ENCODE results near the gene WDR70. TPM values are rescaled to one million over a fixed set of nuclear protein-coding genes. Genes with fewer than 3 reads are reported as not detected.

WDR70 gene
- polyA plus RNA-seq, 1 of the 3 experiments (the other 2 are of a cell fraction): 14.2 TPM

- ChIA-PET CTCF (no interaction called here), POLR2A (no interaction called here)
- H3K4me1 ChIP-seq (ENCODE audit: control insufficient read depth in 1 of 2, insufficient read depth in 2 of 2, low read depth in 1 of 2, low read length in 1 of 2): peaks cover 0 to 28% of the 10 kb centered on the region in 2 experiments; a peak in 2 of 4 replicates
- no peak overlapping the region for H3K27ac ChIP-seq (ENCODE audit: low read depth in 2 of 2, low read length in 1 of 2)
- TF ChIP-seq SIN3A (IDR thresholded peaks at IDR 0.05; ENCODE audit: borderline replicate concordance, low read depth, low read length) (no peak), PBX3 (IDR thresholded peaks at IDR 0.05) (no peak), ZBTB33 (IDR thresholded peaks at IDR 0.05; ENCODE audit: borderline replicate concordance, low read depth) (no peak), EP300 (IDR thresholded peaks at IDR 0.05; ENCODE audit: borderline replicate concordance in 1 of 2, low read depth in 1 of 2, low read length in 1 of 2) (no peak), YY1 (IDR thresholded peaks at IDR 0.05; ENCODE audit: low read depth) (no peak), REST (IDR thresholded peaks at IDR 0.05; ENCODE audit: low read depth, low read length) (no peak), FOXM1 (IDR thresholded peaks at IDR 0.05; ENCODE audit: low read depth) (no peak), CHD2 (IDR thresholded peaks at IDR 0.05; ENCODE audit: low read length, partially characterized antibody) (no peak), FOXJ3 (CRISPR knock-in tag; IDR thresholded peaks at IDR 0.05) (no peak), RCOR1 (IDR thresholded peaks at IDR 0.05; ENCODE audit: low read length) (no peak), TAF1 (IDR thresholded peaks at IDR 0.05; ENCODE audit: borderline replicate concordance, low read depth, low read length) (no peak), FOSL2 (IDR thresholded peaks at IDR 0.05; ENCODE audit: borderline replicate concordance, low read depth) (no peak), SMC3 (IDR thresholded peaks at IDR 0.05; ENCODE audit: low read depth, low read length) (no peak), CTCF (IDR thresholded peaks at IDR 0.05) (no peak)
- no peak for DNase-seq
- H3K9ac ChIP-seq: no peak overlapping the region
- H2AFZ ChIP-seq (ENCODE audit: low read depth): no peak overlapping the region
- H3K4me3 ChIP-seq (ENCODE audit: low read depth in 2 of 2, low read length in 1 of 2): no peak overlapping the region
- no peaks in the 10 kb centered on the region for H3K27me3 ChIP-seq (ENCODE audit: insufficient read depth)
- no peaks in the 10 kb centered on the region for H3F3A ChIP-seq (replicated peaks; ENCODE audit: insufficient read depth)
- no peaks in the 10 kb centered on the region for H3K9me3 ChIP-seq
- no peaks in the 10 kb centered on the region for H3K9me2 ChIP-seq
- H3K79me2 ChIP-seq (ENCODE audit: insufficient read depth): no peaks in the 10 kb centered on the region
- no peaks in the 10 kb centered on the region for H4K20me1 ChIP-seq (ENCODE audit: insufficient read depth)
- H3K4me2 ChIP-seq: no peak overlapping the region
- H3K36me3 ChIP-seq (replicated peaks in 1 of 2; ENCODE audit: control insufficient read depth in 1 of 2, insufficient read depth in 2 of 2, low read length in 1 of 2): no peaks in the 10 kb centered on the region
Measured at GRCh38 chr5:37568018-37568753, 189.1 kb downstream of the WDR70 start.
